Pulmonary artery endothelial cell (primary cell): Measurements from ENCODE around the gene CENPVL1. TPM values are rescaled to one million over a fixed set of nuclear protein-coding genes. Genes with fewer than 3 reads are reported as not detected.
"Not testable (repeated sequence)": the region's sequence is repeated elsewhere in the genome, so short reads cannot be mapped to it uniquely, and the experiment has no call there.

Source experiments
- DNase-seq: peaks from one replicate; pipeline ENCODE4 v3.0.0-alpha.2; 2011; ENCODE audit warnings: low read depth, low spot score
- total RNA-seq: library from RNA; depleted of rRNA; stranded (reverse); fragments of >200 nt; gene quantifications from 2 replicates; pipeline ENCODE4 v1.2.3, GENCODE V29; 2014

CENPVL1 gene
- total RNA-seq: not detected in 2 replicates

GRCh38 chrX:51710277-51711164 lies at the start of gene CENPVL1:
CENPVL1 (plus strand) TSS chrX:51710512; CDS start chrX:51710512, 0 bp downstream.
- DNase-seq: not testable (repeated sequence)

DNA sequence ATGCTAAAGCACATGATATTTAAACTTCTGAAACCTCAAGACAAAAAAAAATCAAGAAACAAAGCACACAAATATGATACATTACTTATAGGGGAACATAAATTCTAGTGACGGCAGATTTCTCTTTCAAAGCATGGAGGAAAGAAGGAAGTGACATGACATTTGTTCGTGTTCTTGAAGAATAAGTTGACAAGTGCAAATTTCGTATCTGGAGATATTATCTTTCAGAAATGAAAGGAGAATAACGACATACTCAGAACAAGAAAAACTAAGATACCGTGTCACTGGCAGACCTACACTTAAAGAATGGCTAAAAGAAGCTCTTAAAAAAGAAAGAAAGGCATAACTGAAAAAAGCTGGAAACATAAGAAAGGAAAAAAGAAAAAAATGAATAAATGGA lies 44.3 kb upstream of the CENPVL1 start:
- no peak for DNase-seq

DNA sequence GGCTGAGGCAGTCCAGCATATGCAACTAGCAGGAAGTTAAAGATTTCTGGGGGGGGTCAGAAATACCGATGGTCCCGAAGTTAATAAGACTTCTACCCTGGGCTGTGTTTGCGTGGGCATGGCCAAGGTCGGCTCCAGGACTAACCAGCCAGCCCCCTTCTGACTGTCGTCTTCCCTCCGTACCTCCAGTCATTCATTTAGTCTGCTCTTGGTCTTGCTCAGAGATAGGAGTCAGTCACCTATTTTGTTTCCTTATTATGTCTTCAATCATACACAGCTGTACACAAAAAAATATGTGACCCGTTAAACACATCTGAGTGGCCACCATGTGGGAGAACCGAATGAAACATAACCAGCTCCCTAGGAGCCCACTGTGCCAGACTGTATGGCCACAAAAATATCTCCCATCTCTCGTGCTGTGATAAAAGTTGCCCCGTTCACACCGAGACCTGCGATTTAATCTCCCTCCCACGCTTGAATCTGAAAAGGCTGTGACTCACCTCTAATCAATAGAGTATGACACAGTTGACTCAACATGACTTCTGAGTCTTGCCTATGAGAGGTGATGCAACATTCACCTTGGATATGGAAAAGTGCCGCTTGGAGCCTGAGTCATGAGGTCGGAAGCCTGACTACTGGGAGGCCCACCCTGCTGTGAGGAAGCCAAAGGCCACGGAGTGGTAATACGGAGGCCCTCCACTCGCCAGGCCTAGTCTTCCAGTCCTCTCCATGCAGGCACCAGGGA lies 30.5 kb upstream of the CENPVL1 start:
- not testable (repeated sequence) for DNase-seq

GRCh38 chrX:51681808-51682719 lies 28.2 kb upstream of the CENPVL1 start:
- not testable (repeated sequence) for DNase-seq

DNA sequence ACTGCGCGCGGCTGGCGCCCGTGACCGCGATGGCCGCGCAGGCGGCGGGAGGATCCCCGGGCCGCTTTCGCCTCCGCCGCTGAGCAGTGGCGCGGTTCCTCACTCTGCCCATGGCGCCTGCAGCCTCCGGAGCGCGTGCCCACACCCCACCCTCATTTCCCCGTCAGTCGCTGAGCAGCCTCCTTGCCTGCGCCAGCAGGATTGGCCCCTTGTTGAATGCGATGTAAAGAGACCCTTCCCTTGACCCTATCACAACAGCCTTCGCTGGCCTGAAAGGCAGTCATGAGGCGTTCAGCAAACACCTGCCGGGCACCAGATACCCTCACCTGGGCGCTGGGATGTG lies 27.6 kb upstream of the CENPVL1 start, which contains the start of gene CENPVL2:
Gene CENPVL2 (minus strand): TSS at position 112 of the 343 bp plus-strand sequence. CDS start 0 bp downstream, at position 112.
- DNase-seq: not testable (repeated sequence)

GRCh38 chrX:51694254-51694653 lies 16.1 kb upstream of the CENPVL1 start:
- no peak for DNase-seq

DNA sequence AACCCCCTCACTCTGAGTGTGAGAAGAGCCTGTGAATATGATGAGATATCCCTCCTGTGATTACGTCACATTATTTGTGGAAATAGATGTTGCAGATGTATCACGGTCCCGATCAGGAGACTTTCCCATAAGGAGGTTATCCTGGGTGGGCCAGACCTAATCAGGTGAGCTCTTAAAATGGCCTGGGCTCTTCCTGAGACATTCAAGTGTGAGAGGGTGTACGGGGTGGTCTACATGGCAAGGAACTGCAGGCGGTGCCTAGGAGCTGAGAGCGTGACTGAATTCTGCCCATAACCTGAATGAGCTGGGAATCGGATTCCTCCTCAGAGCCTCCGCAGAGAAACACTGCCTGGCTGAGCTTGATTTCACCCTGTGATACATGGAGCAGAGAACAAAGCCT lies 12.9 kb upstream of the CENPVL1 start:
- no peak for DNase-seq

DNA sequence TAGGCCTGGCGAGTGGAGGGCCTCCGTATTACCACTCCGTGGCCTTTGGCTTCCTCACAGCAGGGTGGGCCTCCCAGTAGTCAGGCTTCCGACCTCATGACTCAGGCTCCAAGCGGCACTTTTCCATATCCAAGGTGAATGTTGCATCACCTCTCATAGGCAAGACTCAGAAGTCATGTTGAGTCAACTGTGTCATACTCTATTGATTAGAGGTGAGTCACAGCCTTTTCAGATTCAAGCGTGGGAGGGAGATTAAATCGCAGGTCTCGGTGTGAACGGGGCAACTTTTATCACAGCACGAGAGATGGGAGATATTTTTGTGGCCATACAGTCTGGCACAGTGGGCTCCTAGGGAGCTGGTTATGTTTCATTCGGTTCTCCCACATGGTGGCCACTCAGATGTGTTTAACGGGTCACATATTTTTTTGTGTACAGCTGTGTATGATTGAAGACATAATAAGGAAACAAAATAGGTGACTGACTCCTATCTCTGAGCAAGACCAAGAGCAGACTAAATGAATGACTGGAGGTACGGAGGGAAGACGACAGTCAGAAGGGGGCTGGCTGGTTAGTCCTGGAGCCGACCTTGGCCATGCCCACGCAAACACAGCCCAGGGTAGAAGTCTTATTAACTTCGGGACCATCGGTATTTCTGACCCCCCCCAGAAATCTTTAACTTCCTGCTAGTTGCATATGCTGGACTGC lies 2.8 kb downstream of the CENPVL1 start:
- not testable (repeated sequence) for DNase-seq

DNA sequence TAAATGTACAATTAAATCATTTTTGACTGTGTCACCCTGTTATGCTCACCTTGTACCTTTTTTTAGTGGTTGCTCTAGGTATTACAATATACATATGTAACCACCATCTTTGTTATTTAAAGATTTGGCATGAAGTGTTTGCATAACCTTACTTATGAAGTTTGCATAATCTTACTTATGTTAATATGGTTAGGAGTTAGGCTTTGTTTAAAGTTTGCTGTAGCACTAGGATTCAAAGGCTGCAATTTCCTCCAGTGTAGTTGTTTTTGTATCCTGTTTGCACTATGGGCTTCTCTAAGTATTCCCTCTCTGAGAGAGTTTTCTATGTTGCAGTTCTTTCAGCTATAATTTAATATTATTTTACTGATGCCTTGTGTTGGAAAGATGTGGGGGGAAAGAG lies 17.9 kb downstream of the CENPVL1 start:
- no peak for DNase-seq

DNA sequence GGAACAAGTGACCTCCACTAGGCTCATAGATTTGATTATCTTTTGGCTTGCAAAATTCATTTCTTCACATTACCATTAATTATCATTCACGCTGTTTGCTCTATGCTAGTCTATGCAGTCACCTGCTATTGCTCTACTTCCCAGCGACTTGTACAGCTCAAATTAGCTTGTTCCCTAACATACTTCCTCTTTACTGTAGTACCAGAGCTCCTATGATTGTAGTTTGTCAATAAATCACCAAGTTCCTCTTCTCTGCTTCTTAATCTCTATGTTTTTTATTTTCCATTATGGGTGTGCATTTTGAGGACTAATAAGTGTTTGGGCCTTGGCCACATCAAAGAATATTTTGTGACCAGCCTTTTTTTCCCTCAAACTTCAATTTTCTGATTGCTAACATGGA lies 26.8 kb downstream of the CENPVL1 start:
- DNase-seq: no peak

DNA sequence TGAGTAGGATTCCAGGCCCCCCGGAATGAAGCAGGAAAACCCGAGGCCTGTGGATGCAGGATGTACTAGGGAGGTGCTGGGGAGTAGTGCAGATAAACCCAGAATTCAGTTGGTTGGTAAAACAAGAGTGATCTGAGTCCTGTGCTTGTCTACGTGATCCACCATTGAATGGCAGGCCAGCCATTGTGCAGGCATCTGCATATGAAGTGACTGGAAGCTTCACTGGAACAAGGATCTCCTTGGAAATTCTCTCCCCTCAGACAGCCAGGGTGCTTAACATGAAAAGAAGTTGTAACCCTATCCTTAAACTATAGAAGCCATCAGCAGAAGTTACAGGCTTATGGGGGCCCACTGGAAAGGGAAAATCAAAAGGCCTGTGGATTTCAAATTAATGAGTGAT lies 32.3 kb downstream of the CENPVL1 start:
- no peak for DNase-seq

- peak; percentile 22 for DNase-seq
Measured at GRCh38 chrX:51743179-51743957, 33.1 kb downstream of the CENPVL1 start, which contains the start of gene GSPT2. GSPT2 (plus strand) TSS chrX:51743442; CDS start chrX:51743627, 185 bp downstream.

DNA sequence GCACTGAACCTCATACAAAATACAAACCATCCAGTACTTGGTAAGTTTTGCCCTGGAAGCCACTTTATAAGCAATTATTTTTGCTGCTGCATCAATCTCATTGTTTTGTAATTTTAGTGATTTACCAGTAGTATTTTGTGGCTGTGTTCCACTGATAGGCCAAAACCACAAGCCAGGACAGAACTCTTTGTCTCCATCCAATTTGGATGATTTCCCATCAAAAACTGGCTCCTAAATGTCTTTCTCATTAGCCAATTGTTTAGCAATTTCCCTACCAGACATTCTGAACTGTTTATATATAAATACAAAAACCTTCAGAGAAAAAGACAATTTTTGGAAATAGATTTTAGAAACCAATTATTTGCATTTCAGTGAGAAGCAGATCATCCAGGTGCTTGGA lies 37.4 kb downstream of the CENPVL1 start:
- no peak for DNase-seq

GRCh38 chrX:51759055-51759839 lies 48.9 kb downstream of the CENPVL1 start:
- DNase-seq: no peak

DNA sequence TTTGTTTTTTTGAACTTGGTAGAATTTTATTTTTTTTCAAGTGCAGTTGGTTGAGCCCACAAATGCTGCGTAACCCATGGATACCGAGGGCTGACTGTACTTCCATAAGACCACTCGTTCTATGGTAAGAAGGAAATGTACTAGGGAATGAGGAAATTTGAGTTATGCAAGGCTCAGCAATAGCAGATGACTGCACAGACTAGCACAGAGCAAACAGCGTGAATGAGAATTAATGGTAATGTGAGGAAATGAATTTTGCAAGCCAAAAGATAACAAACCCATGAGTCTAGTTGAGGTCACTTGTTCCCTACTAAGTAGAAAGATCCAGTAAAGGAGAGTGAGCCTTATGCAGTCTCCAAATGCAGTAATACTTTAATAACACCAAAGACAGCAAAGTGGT lies 50.3 kb downstream of the CENPVL1 start:
- DNase-seq: no peak
